AG04450 (cell line): ENCODE measurements around the gene HUNK. TPM values are rescaled to one million over a fixed set of nuclear protein-coding genes. Genes with fewer than 3 reads are reported as not detected.

ENCODE experiments used
- CTCF ChIA-PET: fragments of 300-600, 350-600 bp; formaldehyde crosslinking; extraction: SDS; loops from one replicate; lab custom pipeline; 2022; ENCODE audit warnings: antibody characterized with exemption, inconsistent platforms; lab: Charles Lee
- POLR2A ChIA-PET: fragments of 350-600 bp; formaldehyde crosslinking; extraction: SDS; loops from one replicate; lab custom pipeline; 2021; ENCODE audit warnings: antibody characterized with exemption, inconsistent platforms; lab: Yijun Ruan, JAX
- DNase-seq: peaks from one replicate; pipeline ENCODE4 v3.0.0-alpha.2; 2011; ENCODE audit warnings: low read depth, low spot score
- H3K27ac ChIP-seq: one replicate; pipeline ENCODE4 v1.5.1; 2012; ENCODE audit warnings: low read depth, low read length, control low read depth
- H3K27me3 ChIP-seq: one replicate; pipeline ENCODE4 v1.6.0; 2012; ENCODE audit warnings: low read length; ENCODE audit not compliant: control insufficient read depth, insufficient read depth
- H3K4me3 ChIP-seq: 2 replicates; pipeline ENCODE4 v1.5.1; 2011; ENCODE audit warnings: mild to moderate bottlenecking, low read depth, low read length, control low read depth
- H3K9me3 ChIP-seq: 2 replicates; pipeline ENCODE4 v1.5.1; 2012; ENCODE audit warnings: low read length; ENCODE audit not compliant: control insufficient read depth, insufficient read depth
- polyA plus RNA-seq: library from polyadenylated mRNA; depleted of rRNA; stranded (reverse); fragments of >200 nt; gene quantifications from 2 replicates; pipeline ENCODE4 v1.2.3, GENCODE V29; 2011
- TF ChIP-seq, protein P1 (sequence below): IDR thresholded peaks from 2 replicates; pipeline ENCODE4 v1.5.1; 2011; ENCODE audit warnings: low read depth, low read length, control low read depth, inconsistent platforms

Gene HUNK
- polyA plus RNA-seq, 1 experiment = 0.48 TPM

GRCh38 chr21:31988492-31989290 lies 115.9 kb downstream of the HUNK start:
- ChIA-PET CTCF (no interaction called here), POLR2A (interaction anchor here (0.7 kb wide), 1 partner anchor 281 kb away, joined by 3 read pairs; no protein-coding TSS in a partner anchor)

GRCh38 chr21:31991356-31992331 lies 118.8 kb downstream of the HUNK start:
- ChIA-PET POLR2A (no interaction called here), CTCF (no interaction called here)
- H3K9me3 ChIP-seq = peaks cover 2% of the 10 kb centered on the region; the same call in 1 of the 2 replicates
- no peak overlapping the region for H3K27ac ChIP-seq
- no peak overlapping the region for H3K4me3 ChIP-seq
- TF ChIP-seq, protein P1, sequence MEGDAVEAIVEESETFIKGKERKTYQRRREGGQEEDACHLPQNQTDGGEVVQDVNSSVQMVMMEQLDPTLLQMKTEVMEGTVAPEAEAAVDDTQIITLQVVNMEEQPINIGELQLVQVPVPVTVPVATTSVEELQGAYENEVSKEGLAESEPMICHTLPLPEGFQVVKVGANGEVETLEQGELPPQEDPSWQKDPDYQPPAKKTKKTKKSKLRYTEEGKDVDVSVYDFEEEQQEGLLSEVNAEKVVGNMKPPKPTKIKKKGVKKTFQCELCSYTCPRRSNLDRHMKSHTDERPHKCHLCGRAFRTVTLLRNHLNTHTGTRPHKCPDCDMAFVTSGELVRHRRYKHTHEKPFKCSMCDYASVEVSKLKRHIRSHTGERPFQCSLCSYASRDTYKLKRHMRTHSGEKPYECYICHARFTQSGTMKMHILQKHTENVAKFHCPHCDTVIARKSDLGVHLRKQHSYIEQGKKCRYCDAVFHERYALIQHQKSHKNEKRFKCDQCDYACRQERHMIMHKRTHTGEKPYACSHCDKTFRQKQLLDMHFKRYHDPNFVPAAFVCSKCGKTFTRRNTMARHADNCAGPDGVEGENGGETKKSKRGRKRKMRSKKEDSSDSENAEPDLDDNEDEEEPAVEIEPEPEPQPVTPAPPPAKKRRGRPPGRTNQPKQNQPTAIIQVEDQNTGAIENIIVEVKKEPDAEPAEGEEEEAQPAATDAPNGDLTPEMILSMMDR = no peak
- no peaks in the 10 kb centered on the region for H3K27me3 ChIP-seq
- DNase-seq = no peak

More at GRCh38 chr21:31988492-31989290, 115.9 kb downstream of the HUNK start:
- no peak overlapping the region for H3K4me3 ChIP-seq
- peaks cover 4% of the 10 kb centered on the region; the same call in 1 of the 2 replicates for H3K9me3 ChIP-seq
- TF ChIP-seq, protein P1 = no peak
- no peak for DNase-seq
- H3K27ac ChIP-seq = no peak overlapping the region
- no peaks in the 10 kb centered on the region for H3K27me3 ChIP-seq

- ChIA-PET CTCF (no interaction called here), POLR2A (no interaction called here)
- Histone ChIP-seq H3K27me3 (no peaks in the 10 kb centered on the region), H3K9me3 (peaks cover 2% of the 10 kb centered on the region; the same call in 1 of the 2 replicates), H3K4me3 (no peak overlapping the region), H3K27ac (no peak overlapping the region)
- no peak for DNase-seq
- TF ChIP-seq, protein P1 = no peak
Measured at GRCh38 chr21:31992391-31992790, 119.6 kb downstream of the HUNK start.

GRCh38 chr21:31993826-31994825 lies 121.3 kb downstream of the HUNK start:
- CTCF ChIA-PET = interaction anchor here (1.1 kb wide), 1 partner anchor 120 kb away, joined by 3 read pairs; no protein-coding TSS in a partner anchor
- no peaks in the 10 kb centered on the region for H3K27me3 ChIP-seq
- POLR2A ChIA-PET = no interaction called here
- H3K4me3 ChIP-seq = no peak overlapping the region
- TF ChIP-seq, protein P1 = no peak
- peaks cover 2% of the 10 kb centered on the region; the same call in 1 of the 2 replicates for H3K9me3 ChIP-seq
- no peak for DNase-seq
- H3K27ac ChIP-seq = no peak overlapping the region
